CD4-positive, alpha-beta T cell (primary cell): ENCODE measurements around the gene AUTS2. TPM values are rescaled to one million over a fixed set of nuclear protein-coding genes. Genes with fewer than 3 reads are reported as not detected.

Source experiments
- ATAC-seq: fragments of 200-7000 bp; cut with Tn5 transposase; one replicate; pipeline ENCODE4 v1.10.0; 2022; ENCODE audit warnings: mild to moderate bottlenecking; ENCODE audit not compliant: poor library complexity
- CTCF ChIA-PET: fragments of 350-600 bp; sonication (Branson Sonifier 250); formaldehyde crosslinking; loops from one replicate; lab custom pipeline; 2021; ENCODE audit warnings: antibody characterized with exemption, inconsistent platforms; lab: Charles Lee
- POLR2A ChIA-PET: fragments of 350-600 bp; sonication (Branson Sonifier 250); formaldehyde crosslinking; loops from one replicate; lab custom pipeline; 2021; ENCODE audit warnings: antibody characterized with exemption, inconsistent platforms; lab: Charles Lee
- DNase-seq, 14 experiments: peaks; one replicate each; pipeline ENCODE4 v3.0.0-alpha.2; 2013 to 2020; ENCODE audit warnings: mixed read lengths in 2 of 14
- H3K27ac ChIP-seq, 2 donors: one replicate each; pipeline versions ENCODE4 v1.5.1 to v1.7.0; 2013; ENCODE audit warnings: low read length in 2 of 2, low read depth in 1 of 2, mild to moderate bottlenecking in 1 of 2
- H3K27me3 ChIP-seq, 2 experiments: 1 replicate in 1 of 2; 2 replicates in 1 of 2; pipeline versions ENCODE4 v1.6.1 to v1.7.0; 2013; ENCODE audit warnings: low read length in 2 of 2, control low read depth in 1 of 2, mild to moderate bottlenecking in 1 of 2, moderate library complexity in 1 of 2; ENCODE audit not compliant: insufficient read depth in 2 of 2, control insufficient read depth in 1 of 2
- H3K36me3 ChIP-seq: one replicate; pipeline ENCODE4 v1.6.1; 2013; ENCODE audit warnings: low read length, control low read depth; ENCODE audit not compliant: insufficient read depth
- H3K4me1 ChIP-seq: one replicate; pipeline ENCODE4 v1.6.1; 2013; ENCODE audit warnings: low read length, control low read depth; ENCODE audit not compliant: insufficient read depth
- H3K4me3 ChIP-seq: one replicate; pipeline ENCODE4 v1.5.1; 2013; ENCODE audit warnings: mild to moderate bottlenecking, low read length, moderate library complexity
- H3K9me3 ChIP-seq, 2 experiments: 1 replicate in 1 of 2; 2 replicates in 1 of 2; pipeline versions ENCODE4 v1.6.1 to v1.7.0; 2013; ENCODE audit warnings: low read length in 2 of 2, mild to moderate bottlenecking in 2 of 2, control low read depth in 1 of 2, moderate library complexity in 1 of 2; ENCODE audit not compliant: control insufficient read depth in 1 of 2, insufficient read depth in 1 of 2
- H3K27ac Mint-ChIP-seq: one replicate; pipeline ENCODE4 v1.8.0; 2020; ENCODE audit warnings: mixed read lengths
- H3K27me3 Mint-ChIP-seq: one replicate; pipeline ENCODE4 v1.8.0; 2021; ENCODE audit warnings: mixed read lengths
- H3K36me3 Mint-ChIP-seq: one replicate; pipeline ENCODE4 v1.8.0; 2021; ENCODE audit warnings: low read depth, mixed read lengths
- H3K4me1 Mint-ChIP-seq: one replicate; pipeline ENCODE4 v1.8.0; 2021; ENCODE audit warnings: low read depth, mixed read lengths
- H3K4me3 Mint-ChIP-seq: one replicate; pipeline ENCODE4 v1.8.0; 2020; ENCODE audit warnings: mild to moderate bottlenecking, mixed read lengths
- H3K9me3 Mint-ChIP-seq: one replicate; pipeline ENCODE4 v1.8.0; 2020; ENCODE audit warnings: mixed read lengths
- intact Hi-C, 2 experiments: fragments of 100-400 bp; cut with DNase I in 1 of 2; cut with micrococcal nuclease in 1 of 2; formaldehyde crosslinking; loops; one replicate each; pipeline versions ENCODE4 v1.15.1 to v1.9.0; 2023 to 2025; cut with DNase I, micrococcal nuclease
- total RNA-seq, 174 experiments: library from RNA in 2 of 174; stranded (reverse) in 2 of 174; gene quantifications; one replicate each; pipeline ENCODE4 v1.2.3 and lab custom pipeline; 2021 to 2026
- TF ChIP-seq, protein P1 (sequence below): fragments of 200-600 bp; IDR thresholded peaks from one replicate; pipeline ENCODE4 v1.8.0; 2022; ENCODE audit warnings: antibody characterized with exemption, mild to moderate bottlenecking

Gene AUTS2
- total RNA-seq, 2 experiments from 2014 or later: 43.6 to 47.6 TPM

DNA sequence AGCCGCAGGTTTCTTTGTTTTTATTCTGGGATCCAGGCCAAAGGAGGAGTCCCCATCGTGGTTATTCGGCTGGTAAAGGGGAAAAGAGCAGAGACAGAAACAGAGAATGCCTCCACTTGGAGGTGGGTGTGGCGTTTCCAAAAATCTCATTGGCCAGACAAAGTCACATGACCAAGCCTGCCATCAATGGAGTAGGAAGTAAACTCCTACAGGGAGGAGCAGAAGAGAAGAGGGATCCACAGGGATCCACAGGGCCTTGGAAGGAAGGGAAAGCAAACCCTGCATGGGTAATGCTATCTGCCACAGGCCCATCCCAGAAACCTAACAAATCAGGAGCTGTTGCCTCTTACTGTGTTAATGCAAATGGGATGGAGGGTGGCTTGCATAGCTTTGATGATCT is 1107.9 kb downstream of the AUTS2 start:
- ChIA-PET POLR2A (interaction anchor here (0.6 kb wide), 1 partner anchor 18 kb away, joined by 3 read pairs; no protein-coding TSS in a partner anchor), CTCF (interaction anchor here (1.0 to 1.1 kb wide), 2 partner anchors 10 to 17 kb away, joined by 3 read pairs; no protein-coding TSS in a partner anchor)
- intact Hi-C loops: loop anchor here in 1 of 2 experiments (10.0 kb wide), 1 partner anchor 281 kb away; no protein-coding TSS in a partner anchor
- peaks cover 11% of the 10 kb centered on the region for H3K4me1 Mint-ChIP-seq
- no peaks in the 10 kb centered on the region for H3K27me3 ChIP-seq
- no peak overlapping the region for H3K27ac ChIP-seq
- H3K4me3 ChIP-seq: no peak overlapping the region
- H3K4me1 ChIP-seq: peaks cover 4% of the 10 kb centered on the region
- H3K27ac Mint-ChIP-seq: no peak overlapping the region
- H3K27me3 Mint-ChIP-seq: no peaks in the 10 kb centered on the region
- H3K36me3 ChIP-seq: no peaks in the 10 kb centered on the region
- H3K9me3 Mint-ChIP-seq: no peaks in the 10 kb centered on the region
- TF ChIP-seq, protein P1, sequence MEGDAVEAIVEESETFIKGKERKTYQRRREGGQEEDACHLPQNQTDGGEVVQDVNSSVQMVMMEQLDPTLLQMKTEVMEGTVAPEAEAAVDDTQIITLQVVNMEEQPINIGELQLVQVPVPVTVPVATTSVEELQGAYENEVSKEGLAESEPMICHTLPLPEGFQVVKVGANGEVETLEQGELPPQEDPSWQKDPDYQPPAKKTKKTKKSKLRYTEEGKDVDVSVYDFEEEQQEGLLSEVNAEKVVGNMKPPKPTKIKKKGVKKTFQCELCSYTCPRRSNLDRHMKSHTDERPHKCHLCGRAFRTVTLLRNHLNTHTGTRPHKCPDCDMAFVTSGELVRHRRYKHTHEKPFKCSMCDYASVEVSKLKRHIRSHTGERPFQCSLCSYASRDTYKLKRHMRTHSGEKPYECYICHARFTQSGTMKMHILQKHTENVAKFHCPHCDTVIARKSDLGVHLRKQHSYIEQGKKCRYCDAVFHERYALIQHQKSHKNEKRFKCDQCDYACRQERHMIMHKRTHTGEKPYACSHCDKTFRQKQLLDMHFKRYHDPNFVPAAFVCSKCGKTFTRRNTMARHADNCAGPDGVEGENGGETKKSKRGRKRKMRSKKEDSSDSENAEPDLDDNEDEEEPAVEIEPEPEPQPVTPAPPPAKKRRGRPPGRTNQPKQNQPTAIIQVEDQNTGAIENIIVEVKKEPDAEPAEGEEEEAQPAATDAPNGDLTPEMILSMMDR: no peak
- H3K36me3 Mint-ChIP-seq: no peaks in the 10 kb centered on the region
- ATAC-seq (no peak), DNase-seq (no peak)
- H3K4me3 Mint-ChIP-seq: no peak overlapping the region
- no peaks in the 10 kb centered on the region for H3K9me3 ChIP-seq

DNA sequence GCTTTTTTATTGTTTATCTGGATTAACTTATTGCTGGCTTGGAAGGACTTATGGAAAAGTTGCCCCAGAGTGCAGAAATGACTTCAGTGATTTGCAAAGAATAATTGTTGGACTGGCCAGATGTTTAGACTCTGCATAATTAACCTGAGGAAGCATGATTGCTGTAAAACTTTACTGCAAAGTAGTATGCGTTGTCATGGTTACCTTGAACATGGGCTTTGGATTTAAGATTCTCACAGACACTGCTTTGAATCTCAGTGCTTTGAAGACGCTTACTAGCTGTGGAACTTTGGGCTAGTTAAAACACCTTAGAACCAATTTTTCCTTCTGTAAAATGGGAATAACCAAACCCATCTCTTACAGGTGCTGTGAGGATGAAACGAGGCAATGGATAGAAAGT is 1108.4 kb downstream of the AUTS2 start:
- ChIA-PET CTCF (interaction anchor here (1.0 kb wide), 1 partner anchor 9 kb away, joined by 3 read pairs; no protein-coding TSS in a partner anchor), POLR2A (interaction anchor here (0.6 kb wide), 1 partner anchor 17 kb away, joined by 3 read pairs; no protein-coding TSS in a partner anchor)
- Mint-ChIP-seq H3K27ac (no peak overlapping the region), H3K36me3 (no peaks in the 10 kb centered on the region), H3K4me3 (no peak overlapping the region), H3K9me3 (no peaks in the 10 kb centered on the region), H3K4me1 (peaks cover 11% of the 10 kb centered on the region), H3K27me3 (no peaks in the 10 kb centered on the region)
- no peak overlapping the region for H3K4me3 ChIP-seq
- intact Hi-C loops: loop anchor here in 1 of 2 experiments (10.0 kb wide), 1 partner anchor 282 kb away; no protein-coding TSS in a partner anchor
- no peaks in the 10 kb centered on the region for H3K36me3 ChIP-seq
- peaks cover 3% of the 10 kb centered on the region for H3K4me1 ChIP-seq
- no peaks in the 10 kb centered on the region for H3K27me3 ChIP-seq
- DNase-seq (no peak), ATAC-seq (no peak)
- no peak overlapping the region for H3K27ac ChIP-seq
- H3K9me3 ChIP-seq: no peaks in the 10 kb centered on the region
- TF ChIP-seq, protein P1: no peak

DNA sequence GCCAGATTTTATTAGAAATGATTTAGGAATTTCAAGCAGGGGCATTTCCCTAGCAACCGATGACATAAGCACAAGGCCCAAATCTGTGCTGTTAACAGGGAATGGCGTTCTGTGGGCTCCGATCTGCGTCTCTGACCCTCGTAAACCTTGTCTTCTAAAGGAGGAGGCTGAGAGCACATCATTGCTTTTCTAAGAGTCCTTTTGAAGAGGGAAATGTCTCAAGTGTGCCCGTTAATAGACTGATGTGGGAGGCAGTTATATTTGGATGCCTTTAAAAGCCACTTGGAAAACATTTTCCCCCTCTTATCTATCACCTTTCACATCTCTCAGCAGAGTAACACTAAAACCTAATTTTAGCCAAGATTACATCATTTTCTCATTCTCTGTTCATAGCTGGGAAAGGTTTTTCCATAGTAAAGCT is 1109.6 kb downstream of the AUTS2 start:
- intact Hi-C loops: loop anchor here in 1 of 2 experiments (10.0 kb wide), 1 partner anchor 283 kb away; no protein-coding TSS in a partner anchor
- ATAC-seq (no peak), DNase-seq (no peak)
- H3K36me3 Mint-ChIP-seq: no peaks in the 10 kb centered on the region
- H3K9me3 ChIP-seq: no peaks in the 10 kb centered on the region
- H3K4me3 Mint-ChIP-seq: no peak overlapping the region
- H3K4me1 ChIP-seq: peaks cover 3% of the 10 kb centered on the region
- no peak overlapping the region for H3K27ac Mint-ChIP-seq
- CTCF ChIA-PET: no interaction called here
- H3K9me3 Mint-ChIP-seq: no peaks in the 10 kb centered on the region
- no peaks in the 10 kb centered on the region for H3K27me3 Mint-ChIP-seq
- no peak overlapping the region for H3K27ac ChIP-seq
- POLR2A ChIA-PET: no interaction called here
- no peak overlapping the region for H3K4me3 ChIP-seq
- H3K36me3 ChIP-seq: no peaks in the 10 kb centered on the region
- H3K4me1 Mint-ChIP-seq: peaks cover 11% of the 10 kb centered on the region
- no peaks in the 10 kb centered on the region for H3K27me3 ChIP-seq
- TF ChIP-seq, protein P1: no peak
